Activated CD8-positive, alpha-beta T cell treated with anti-CD3 and anti-CD28 coated beads for 36 hours (primary cell): Measurements from ENCODE around the gene SACS. TPM values are rescaled to one million over a fixed set of nuclear protein-coding genes. Genes with fewer than 3 reads are reported as not detected.

Experiments used
- ATAC-seq: fragments of 200-7000 bp; cut with Tn5 transposase; one replicate; pipeline ENCODE4 v1.10.0; 2021; ENCODE audit warnings: mild to moderate bottlenecking, moderate library complexity
- CTCF ChIA-PET: fragments of 350-600 bp; sonication (Branson Sonifier 250); formaldehyde crosslinking; loops from one replicate; lab custom pipeline; 2021; ENCODE audit warnings: antibody characterized with exemption; lab: Charles Lee
- POLR2A ChIA-PET: fragments of 350-600 bp; sonication (Branson Sonifier 250); formaldehyde crosslinking; loops from one replicate; lab custom pipeline; 2021; ENCODE audit warnings: antibody characterized with exemption; lab: Charles Lee
- DNase-seq: peaks from one replicate; pipeline ENCODE4 v3.0.0-alpha.2; 2020
- H3K27ac Mint-ChIP-seq: one replicate; pipeline ENCODE4 v1.8.0; 2021; ENCODE audit warnings: mild to moderate bottlenecking, mixed read lengths
- H3K27me3 Mint-ChIP-seq: one replicate; pipeline ENCODE4 v1.8.0; 2021; ENCODE audit warnings: mixed read lengths
- H3K36me3 Mint-ChIP-seq: one replicate; pipeline ENCODE4 v1.8.0; 2021; ENCODE audit warnings: low read depth, mixed read lengths
- H3K4me1 Mint-ChIP-seq: one replicate; pipeline ENCODE4 v1.8.0; 2021; ENCODE audit warnings: low read depth, mixed read lengths
- H3K4me3 Mint-ChIP-seq: one replicate; pipeline ENCODE4 v1.8.0; 2021; ENCODE audit warnings: mild to moderate bottlenecking, moderate library complexity, mixed read lengths
- H3K9me3 Mint-ChIP-seq: one replicate; pipeline ENCODE4 v1.8.0; 2021; ENCODE audit warnings: mixed read lengths
- intact Hi-C: fragments of 100-400 bp; cut with micrococcal nuclease; formaldehyde crosslinking; loops from one replicate; pipeline ENCODE4 v1.10.0; 2022
- total RNA-seq, 2 experiments: library from RNA; stranded (reverse); gene quantifications; one replicate each; pipeline ENCODE4 v1.2.3, GENCODE V29; 2021
- TF ChIP-seq, protein P1 (sequence below): fragments of 200-600 bp; IDR thresholded peaks from one replicate; pipeline ENCODE4 v1.8.0; 2022; ENCODE audit warnings: antibody characterized with exemption, mild to moderate bottlenecking

The SACS gene
- total RNA-seq, 2 experiments from 2014 or later = 39.2 to 46.4 TPM

DNA sequence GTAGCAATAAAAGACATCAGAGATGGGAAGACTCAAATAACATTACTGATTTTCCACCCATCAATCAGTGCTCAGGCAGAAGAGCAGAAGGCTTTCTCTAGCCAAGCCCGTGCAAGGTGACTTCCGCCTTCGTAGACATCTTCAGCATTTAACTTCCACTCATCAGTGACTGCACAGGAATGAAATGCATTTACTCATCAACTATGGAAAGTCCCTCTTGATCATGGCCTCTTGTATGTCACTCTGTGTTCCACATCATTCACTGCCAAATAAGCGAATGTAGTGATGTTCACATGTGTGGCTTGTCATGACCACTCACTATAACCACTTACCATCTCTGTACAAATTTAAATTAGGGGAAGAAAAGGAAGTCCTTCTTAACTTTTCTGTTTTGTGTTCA lies 49.4 kb downstream of the SACS start:
- peaks cover 7% of the 10 kb centered on the region for H3K27me3 Mint-ChIP-seq
- peak; percentile 86 for ATAC-seq
- TF ChIP-seq, protein P1, sequence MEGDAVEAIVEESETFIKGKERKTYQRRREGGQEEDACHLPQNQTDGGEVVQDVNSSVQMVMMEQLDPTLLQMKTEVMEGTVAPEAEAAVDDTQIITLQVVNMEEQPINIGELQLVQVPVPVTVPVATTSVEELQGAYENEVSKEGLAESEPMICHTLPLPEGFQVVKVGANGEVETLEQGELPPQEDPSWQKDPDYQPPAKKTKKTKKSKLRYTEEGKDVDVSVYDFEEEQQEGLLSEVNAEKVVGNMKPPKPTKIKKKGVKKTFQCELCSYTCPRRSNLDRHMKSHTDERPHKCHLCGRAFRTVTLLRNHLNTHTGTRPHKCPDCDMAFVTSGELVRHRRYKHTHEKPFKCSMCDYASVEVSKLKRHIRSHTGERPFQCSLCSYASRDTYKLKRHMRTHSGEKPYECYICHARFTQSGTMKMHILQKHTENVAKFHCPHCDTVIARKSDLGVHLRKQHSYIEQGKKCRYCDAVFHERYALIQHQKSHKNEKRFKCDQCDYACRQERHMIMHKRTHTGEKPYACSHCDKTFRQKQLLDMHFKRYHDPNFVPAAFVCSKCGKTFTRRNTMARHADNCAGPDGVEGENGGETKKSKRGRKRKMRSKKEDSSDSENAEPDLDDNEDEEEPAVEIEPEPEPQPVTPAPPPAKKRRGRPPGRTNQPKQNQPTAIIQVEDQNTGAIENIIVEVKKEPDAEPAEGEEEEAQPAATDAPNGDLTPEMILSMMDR = no peak
- intact Hi-C loops = no loop called here
- no peak overlapping the region for H3K27ac Mint-ChIP-seq
- H3K36me3 Mint-ChIP-seq = no peaks in the 10 kb centered on the region
- POLR2A ChIA-PET = no interaction called here
- no peaks in the 10 kb centered on the region for H3K9me3 Mint-ChIP-seq
- H3K4me3 Mint-ChIP-seq = no peak overlapping the region
- H3K4me1 Mint-ChIP-seq = peaks cover 36% of the 10 kb centered on the region
- peak; percentile 23 for DNase-seq
- CTCF ChIA-PET = no interaction called here

DNA sequence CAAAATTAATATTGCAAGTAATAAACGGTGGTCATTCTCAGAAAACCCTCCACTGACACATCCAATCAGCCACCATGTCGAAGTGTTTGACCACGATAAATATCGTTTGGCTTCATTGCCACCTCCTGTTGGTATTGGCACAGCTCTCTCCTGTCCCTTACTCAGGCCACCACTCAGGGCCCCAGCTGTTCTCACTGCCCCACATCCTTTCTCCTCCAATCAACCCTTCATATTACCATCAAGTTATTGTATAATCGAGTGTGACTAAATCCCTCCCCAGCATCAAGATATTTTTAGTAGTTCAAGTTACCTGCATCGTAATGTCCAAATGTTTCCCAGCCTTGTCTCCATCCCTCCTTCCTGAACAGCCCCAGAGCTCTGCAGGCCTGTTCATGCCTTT lies 50.4 kb downstream of the SACS start:
- Mint-ChIP-seq H3K27me3 (peaks cover 7% of the 10 kb centered on the region), H3K27ac (no peak overlapping the region), H3K9me3 (no peaks in the 10 kb centered on the region), H3K4me1 (peaks cover 45% of the 10 kb centered on the region), H3K4me3 (no peak overlapping the region), H3K36me3 (no peaks in the 10 kb centered on the region)
- TF ChIP-seq, protein P1 = no peak
- CTCF ChIA-PET = no interaction called here
- intact Hi-C loops = no loop called here
- ATAC-seq = no peak
- DNase-seq = no peak
- POLR2A ChIA-PET = no interaction called here

- no peaks in the 10 kb centered on the region for H3K36me3 Mint-ChIP-seq
- TF ChIP-seq, protein P1 = no peak
- intact Hi-C loops = no loop called here
- peaks cover 58% of the 10 kb centered on the region for H3K4me1 Mint-ChIP-seq
- H3K27ac Mint-ChIP-seq = no peak overlapping the region
- H3K27me3 Mint-ChIP-seq = peaks cover 4% of the 10 kb centered on the region
- no peak overlapping the region for H3K4me3 Mint-ChIP-seq
- POLR2A ChIA-PET = no interaction called here
- DNase-seq (no peak), ATAC-seq (no peak)
- no peaks in the 10 kb centered on the region for H3K9me3 Mint-ChIP-seq
- CTCF ChIA-PET = no interaction called here
Measured at GRCh38 chr13:23381866-23382265, 51.6 kb downstream of the SACS start.

- TF ChIP-seq, protein P1 = no peak
- intact Hi-C loops = no loop called here
- H3K9me3 Mint-ChIP-seq = no peaks in the 10 kb centered on the region
- POLR2A ChIA-PET = interaction anchor here (0.9 kb wide), 1 partner anchor 15 kb away, joined by 3 read pairs; no protein-coding TSS in a partner anchor
- H3K4me3 Mint-ChIP-seq = no peak overlapping the region
- CTCF ChIA-PET = no interaction called here
- ATAC-seq (no peak), DNase-seq (no peak)
- no peaks in the 10 kb centered on the region for H3K36me3 Mint-ChIP-seq
- H3K4me1 Mint-ChIP-seq = peaks cover 58% of the 10 kb centered on the region
- peaks cover 4% of the 10 kb centered on the region for H3K27me3 Mint-ChIP-seq
- no peak overlapping the region for H3K27ac Mint-ChIP-seq
Measured at GRCh38 chr13:23380534-23380933, 53.0 kb downstream of the SACS start.

DNA sequence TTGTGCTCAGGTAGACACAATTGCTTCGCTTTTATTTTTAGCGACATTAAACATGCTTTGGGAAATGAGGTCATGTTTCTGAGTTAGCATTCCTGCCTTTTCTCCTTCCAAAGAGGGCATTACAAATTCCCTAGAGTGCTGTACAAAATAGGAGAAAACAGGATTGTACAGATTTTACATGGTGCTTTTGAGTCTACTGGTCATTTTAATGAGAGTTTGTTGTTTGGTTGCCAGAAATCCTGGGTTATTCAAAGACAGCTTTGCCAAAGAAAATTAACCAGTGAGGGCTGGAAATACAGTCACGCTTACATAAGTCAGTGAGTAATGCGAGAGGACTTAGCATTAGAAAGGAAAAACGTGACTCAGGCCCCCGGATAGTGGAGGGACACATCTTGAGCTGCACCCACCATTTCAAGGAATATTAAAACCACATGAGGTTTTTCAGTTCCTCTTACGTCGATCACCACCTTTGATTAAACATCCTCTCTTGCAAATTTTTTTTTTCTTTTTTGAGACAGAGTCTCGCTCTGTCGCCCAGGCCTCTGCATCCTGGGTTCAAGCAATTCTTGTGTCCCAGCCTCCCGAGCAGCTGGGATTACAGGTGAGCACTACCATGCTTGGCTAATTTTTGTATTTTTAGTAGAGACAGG lies 55.4 kb downstream of the SACS start:
- peaks cover 7% of the 10 kb centered on the region for H3K36me3 Mint-ChIP-seq
- H3K9me3 Mint-ChIP-seq = no peaks in the 10 kb centered on the region
- CTCF ChIA-PET = no interaction called here
- DNase-seq (peak; percentile 82), ATAC-seq (peak; percentile 26)
- H3K27me3 Mint-ChIP-seq = peaks cover 2% of the 10 kb centered on the region
- intact Hi-C loops = no loop called here
- peak overlapping the region; percentile 63 for H3K27ac Mint-ChIP-seq
- no peak overlapping the region for H3K4me3 Mint-ChIP-seq
- TF ChIP-seq, protein P1 = no peak
- peaks cover 51% of the 10 kb centered on the region for H3K4me1 Mint-ChIP-seq
- POLR2A ChIA-PET = no interaction called here
